ENCODE results near the gene PPP5C. TPM values are rescaled to one million over a fixed set of nuclear protein-coding genes. Genes with fewer than 3 reads are reported as not detected.
"Not testable (repeated sequence)": the region's sequence is repeated elsewhere in the genome, so short reads cannot be mapped to it uniquely, and the experiment has no call there.

Gene PPP5C
- total RNA-seq, 2 experiments from 2014 or later = 123 to 132 TPM

DNA sequence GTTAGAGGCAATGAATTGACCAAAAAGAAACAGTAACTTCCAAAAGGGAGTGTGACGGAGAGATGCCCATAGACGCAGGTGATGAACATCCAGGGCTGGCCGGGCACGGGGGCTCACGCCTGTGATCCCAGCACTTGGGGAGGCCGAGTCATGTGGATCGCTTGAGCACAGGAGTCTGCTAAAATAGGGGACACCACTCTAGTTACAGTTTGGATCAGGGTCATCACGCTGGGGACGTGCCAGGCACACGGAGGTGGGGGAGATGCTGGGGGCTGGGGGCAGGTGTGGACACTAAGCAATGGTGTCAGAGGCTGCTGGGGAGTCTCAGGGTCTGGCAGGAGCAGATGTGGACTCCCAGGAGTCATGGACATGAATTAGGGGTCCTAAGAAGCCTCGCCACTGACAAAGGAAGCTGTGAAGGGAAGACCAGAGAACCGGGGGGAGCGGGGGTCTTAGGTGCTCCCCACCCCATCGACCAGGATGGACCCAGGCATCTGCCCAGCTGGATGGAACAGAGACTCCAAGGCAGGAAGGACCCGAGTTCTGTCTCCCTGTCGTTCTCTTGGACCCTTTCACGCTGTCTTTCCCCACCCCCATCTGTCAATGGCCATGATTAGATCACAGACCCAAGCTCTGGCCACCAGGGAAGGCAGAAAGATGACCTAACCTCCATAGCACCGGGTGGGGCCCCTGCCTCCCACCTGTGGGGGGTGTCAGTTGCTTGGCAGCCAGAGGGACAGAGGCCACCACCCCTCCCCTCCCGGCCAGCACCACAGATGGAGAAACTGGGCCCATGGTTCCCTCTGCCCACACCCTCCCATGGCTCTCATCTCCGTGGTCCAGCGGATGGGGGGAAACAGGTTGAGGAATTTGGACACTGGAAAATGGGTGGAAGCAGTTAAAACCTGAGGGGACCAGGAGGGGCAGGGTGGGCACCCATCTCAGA, 46.8 kb downstream of the PPP5C start:
- DNase-seq = no peak
- Mint-ChIP-seq H3K36me3 (peaks cover 14% of the 10 kb centered on the region), H3K27ac (no peak overlapping the region), H3K4me3 (no peak overlapping the region), H3K9me3 (no peaks in the 10 kb centered on the region), H3K27me3 (peaks cover 11% of the 10 kb centered on the region), H3K4me1 (peaks cover 11% of the 10 kb centered on the region)

- no peak overlapping the region for H3K4me3 Mint-ChIP-seq
These were observed 47.5 kb downstream of the PPP5C start for GRCh38 chr19:46394402-46394797.

DNA sequence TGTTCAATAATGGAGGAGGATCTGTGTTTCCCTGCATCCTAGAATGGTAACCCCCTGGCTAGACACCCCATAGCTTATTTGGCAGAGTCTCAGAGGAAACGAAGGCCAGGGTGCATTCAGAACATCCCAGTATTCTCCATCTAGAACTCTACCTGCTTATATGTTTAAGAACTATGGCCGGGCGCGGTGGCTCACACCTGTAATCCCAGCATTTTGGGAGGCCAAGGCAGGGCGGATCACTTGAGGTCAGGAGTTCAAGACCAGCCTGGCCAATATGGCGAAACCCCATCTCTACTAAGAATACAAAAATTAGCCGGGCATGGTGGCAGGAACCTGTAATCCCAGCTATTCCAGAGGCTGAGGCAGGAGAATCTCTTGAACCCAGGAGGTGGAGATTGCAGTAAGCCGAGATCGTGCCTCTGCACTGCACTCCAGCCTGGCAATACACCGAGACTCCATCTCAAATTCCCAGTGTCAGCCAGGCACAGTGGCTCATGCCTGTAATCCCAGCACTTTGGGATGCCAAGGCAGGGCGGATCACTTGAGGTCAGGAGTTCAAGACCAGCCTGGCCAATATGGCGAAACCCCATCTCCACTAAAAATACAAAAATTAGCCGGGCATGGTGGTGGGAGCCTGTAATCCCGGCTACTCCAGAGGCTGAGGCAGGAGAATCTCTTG, 51.1 kb downstream of the PPP5C start:
- Mint-ChIP-seq H3K4me1 (peaks cover 10% of the 10 kb centered on the region), H3K27me3 (peaks cover 43% of the 10 kb centered on the region)
- DNase-seq, H3K9me3 Mint-ChIP-seq, H3K36me3 Mint-ChIP-seq, H3K4me3 Mint-ChIP-seq, H3K27ac Mint-ChIP-seq: not testable (repeated sequence)

More at GRCh38 chr19:46394402-46394797, 47.5 kb downstream of the PPP5C start:
- peaks cover 17% of the 10 kb centered on the region for H3K27me3 Mint-ChIP-seq
- DNase-seq = no peak
- no peak overlapping the region for H3K27ac Mint-ChIP-seq
- H3K9me3 Mint-ChIP-seq = no peaks in the 10 kb centered on the region
- H3K4me1 Mint-ChIP-seq = peaks cover 11% of the 10 kb centered on the region
- H3K36me3 Mint-ChIP-seq = peaks cover 12% of the 10 kb centered on the region

GRCh38 chr19:46402725-46403124, 55.8 kb downstream of the PPP5C start:
- Mint-ChIP-seq H3K4me1 (peaks cover 15% of the 10 kb centered on the region), H3K27me3 (peaks cover 87% of the 10 kb centered on the region), H3K36me3 (no peaks in the 10 kb centered on the region), H3K27ac (no peak overlapping the region), H3K4me3 (no peak overlapping the region), H3K9me3 (no peaks in the 10 kb centered on the region)
- no peak for DNase-seq

GRCh38 chr19:46404055-46404752, 57.3 kb downstream of the PPP5C start:
- no peak overlapping the region for H3K27ac Mint-ChIP-seq
- peaks cover 18% of the 10 kb centered on the region for H3K4me1 Mint-ChIP-seq
- no peak for DNase-seq
- H3K9me3 Mint-ChIP-seq = no peaks in the 10 kb centered on the region
- no peaks in the 10 kb centered on the region for H3K36me3 Mint-ChIP-seq
- peaks cover 90% of the 10 kb centered on the region for H3K27me3 Mint-ChIP-seq
- peak overlapping the region; percentile 60 for H3K4me3 Mint-ChIP-seq

DNA sequence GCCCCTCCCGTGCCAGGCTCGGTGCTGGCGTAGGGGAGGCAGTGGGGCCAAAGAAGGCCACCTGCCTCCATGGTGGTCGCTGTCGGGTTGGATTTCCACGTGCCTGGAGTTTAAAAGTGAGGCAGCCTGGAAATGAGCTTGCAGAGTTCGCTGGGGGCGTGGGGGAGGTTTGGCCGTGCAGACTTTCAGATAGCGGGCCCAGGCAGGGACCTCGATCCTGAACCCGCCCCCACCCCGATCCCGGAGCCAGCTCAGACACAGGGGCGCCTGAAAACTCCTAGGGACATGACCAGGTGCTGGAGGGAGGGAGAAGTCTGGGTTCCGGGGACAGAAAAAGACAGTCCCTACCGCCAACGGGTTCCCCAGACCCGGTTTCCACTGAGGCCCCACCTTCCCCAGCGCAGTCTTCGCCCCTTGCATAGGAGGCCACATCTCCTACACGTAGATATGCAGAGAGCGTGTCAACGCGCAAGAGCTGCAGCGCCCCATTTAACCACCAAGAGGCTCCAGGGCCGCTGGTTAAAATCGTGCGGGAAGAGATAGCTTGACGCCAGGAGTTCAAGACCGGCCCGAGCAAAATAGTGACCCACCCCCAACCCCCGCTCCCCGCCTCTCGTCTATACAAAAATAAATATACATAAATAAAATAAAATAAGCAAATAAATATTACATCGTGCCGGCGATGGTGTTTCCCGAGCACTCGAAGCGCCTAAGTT, 58.0 kb downstream of the PPP5C start:
- peaks cover 18% of the 10 kb centered on the region for H3K4me1 Mint-ChIP-seq
- H3K9me3 Mint-ChIP-seq = no peaks in the 10 kb centered on the region
- peaks cover 88% of the 10 kb centered on the region for H3K27me3 Mint-ChIP-seq
- DNase-seq = no peak
- H3K4me3 Mint-ChIP-seq = peak overlapping the region; percentile 60
- H3K36me3 Mint-ChIP-seq = no peaks in the 10 kb centered on the region
- no peak overlapping the region for H3K27ac Mint-ChIP-seq

GRCh38 chr19:46406976-46407375, 60.1 kb downstream of the PPP5C start:
- Mint-ChIP-seq H3K9me3 (no peaks in the 10 kb centered on the region), H3K4me1 (peaks cover 18% of the 10 kb centered on the region), H3K27me3 (peaks cover 97% of the 10 kb centered on the region), H3K4me3 (no peak overlapping the region), H3K27ac (no peak overlapping the region), H3K36me3 (no peaks in the 10 kb centered on the region)
- DNase-seq = no peak

GRCh38 chr19:46407856-46408663, 61.2 kb downstream of the PPP5C start:
- Mint-ChIP-seq H3K27ac (no peak overlapping the region), H3K4me1 (peaks cover 14% of the 10 kb centered on the region), H3K4me3 (no peak overlapping the region), H3K27me3 (peaks cover 97% of the 10 kb centered on the region), H3K9me3 (no peaks in the 10 kb centered on the region), H3K36me3 (no peaks in the 10 kb centered on the region)
- DNase-seq = no peak

DNA sequence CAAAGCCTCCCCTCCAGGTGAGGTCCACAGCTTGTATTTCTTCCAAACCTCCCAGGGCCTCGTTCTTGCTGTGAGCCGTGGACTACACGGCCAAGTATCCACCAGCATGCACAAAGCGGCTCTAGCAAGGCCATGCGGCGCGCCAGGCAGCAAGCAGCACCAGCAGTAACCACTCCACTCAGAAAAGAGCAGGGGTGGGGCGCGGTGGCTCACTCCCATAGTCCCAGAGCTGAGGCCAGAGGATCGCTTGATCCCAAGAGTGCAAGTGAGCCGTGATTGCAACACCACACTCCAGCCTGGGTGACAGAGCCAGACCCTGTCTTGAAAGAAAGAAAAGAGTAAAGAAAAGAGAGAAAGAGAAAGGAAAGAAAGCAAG, 61.8 kb downstream of the PPP5C start:
- no peaks in the 10 kb centered on the region for H3K36me3 Mint-ChIP-seq
- peaks cover 12% of the 10 kb centered on the region for H3K4me1 Mint-ChIP-seq
- no peak for DNase-seq
- no peak overlapping the region for H3K4me3 Mint-ChIP-seq
- H3K27me3 Mint-ChIP-seq = peaks cover 96% of the 10 kb centered on the region
- H3K27ac Mint-ChIP-seq = no peak overlapping the region
- no peaks in the 10 kb centered on the region for H3K9me3 Mint-ChIP-seq

DNA sequence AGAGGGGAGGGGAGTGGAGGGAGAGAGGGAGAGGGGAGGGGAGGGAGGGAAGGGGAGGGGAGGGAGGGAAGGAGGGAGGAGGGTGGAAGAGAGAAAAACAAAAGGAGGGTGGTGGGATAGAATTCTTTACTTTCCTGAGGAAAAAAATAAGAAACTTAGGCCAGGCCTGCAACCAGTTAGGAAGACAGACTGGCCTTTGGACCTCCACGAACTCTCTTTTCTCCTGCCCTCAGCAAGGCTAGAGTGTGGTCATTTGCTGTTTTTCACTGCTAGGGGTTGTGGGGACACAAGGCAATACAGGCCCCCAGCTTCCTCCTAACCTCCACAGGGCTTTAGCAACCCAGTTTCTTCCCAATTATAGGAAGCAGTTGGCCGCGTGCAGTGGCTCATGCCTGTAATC, 62.3 kb downstream of the PPP5C start:
- no peaks in the 10 kb centered on the region for H3K9me3 Mint-ChIP-seq
- peaks cover 96% of the 10 kb centered on the region for H3K27me3 Mint-ChIP-seq
- no peak for DNase-seq
- no peak overlapping the region for H3K27ac Mint-ChIP-seq
- no peaks in the 10 kb centered on the region for H3K36me3 Mint-ChIP-seq
- H3K4me1 Mint-ChIP-seq = peaks cover 8% of the 10 kb centered on the region
- no peak overlapping the region for H3K4me3 Mint-ChIP-seq

GRCh38 chr19:46410205-46411087, 63.6 kb downstream of the PPP5C start:
- Mint-ChIP-seq H3K4me3 (no peak overlapping the region), H3K27ac (no peak overlapping the region), H3K27me3 (peaks cover 96% of the 10 kb centered on the region), H3K4me1 (peaks cover 3% of the 10 kb centered on the region), H3K9me3 (no peaks in the 10 kb centered on the region), H3K36me3 (no peaks in the 10 kb centered on the region)
- no peak for DNase-seq

DNA sequence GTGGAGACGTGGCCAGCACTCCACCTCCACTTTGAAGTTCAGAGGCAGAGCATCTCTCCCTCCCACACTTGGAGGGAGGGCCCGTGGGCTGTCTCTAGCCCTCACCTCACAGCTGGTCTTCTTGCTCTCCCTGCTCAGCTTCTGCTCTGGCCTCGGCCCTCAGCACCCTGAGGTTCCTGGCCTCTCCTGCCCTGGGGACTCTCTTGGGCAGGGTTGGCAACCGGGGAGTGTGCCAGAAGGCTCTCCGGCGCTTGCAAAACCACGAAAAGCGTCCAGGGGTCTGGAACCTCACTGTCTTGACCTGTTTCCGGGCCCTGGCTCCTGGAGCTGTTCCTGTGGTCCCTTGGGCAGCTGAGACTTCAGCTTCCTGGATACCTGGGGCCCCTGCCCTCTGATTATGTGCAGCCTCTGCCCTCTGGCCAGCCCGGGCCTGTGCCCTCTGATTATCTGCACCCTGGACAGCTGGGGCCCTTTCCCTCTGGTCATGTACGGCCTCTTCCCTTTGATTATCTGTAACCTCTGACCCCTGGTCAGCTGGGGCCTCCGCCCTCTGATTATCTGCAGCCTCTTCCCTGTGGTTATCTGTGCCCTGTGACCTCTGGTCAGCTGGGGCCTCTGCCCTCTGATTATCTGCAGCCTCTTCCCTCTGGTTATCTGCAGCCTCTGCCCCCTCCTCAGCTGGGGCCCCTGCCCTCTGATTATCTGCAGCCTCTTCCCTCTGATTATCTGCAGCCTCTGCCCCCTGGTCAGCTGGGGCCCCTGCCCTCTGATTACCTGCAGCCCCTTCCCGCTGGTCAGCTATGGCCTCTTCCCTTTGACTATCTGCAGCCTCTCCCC, 64.4 kb downstream of the PPP5C start:
- Mint-ChIP-seq H3K27me3 (peaks cover 96% of the 10 kb centered on the region), H3K4me1 (peaks cover 3% of the 10 kb centered on the region), H3K9me3 (no peaks in the 10 kb centered on the region), H3K36me3 (no peaks in the 10 kb centered on the region), H3K4me3 (no peak overlapping the region), H3K27ac (no peak overlapping the region)
- no peak for DNase-seq
